ENCODE results near the gene CEP72. TPM values are rescaled to one million over a fixed set of nuclear protein-coding genes. Genes with fewer than 3 reads are reported as not detected.
"Not testable (repeated sequence)": the region's sequence is repeated elsewhere in the genome, so short reads cannot be mapped to it uniquely, and the experiment has no call there.

CEP72 gene
- total RNA-seq, 1 experiment from 2014 or later = 17.3 TPM

- no peak for TF ChIP-seq EZH2phosphoT487 (IDR thresholded peaks at IDR 0.05; ENCODE audit: borderline replicate concordance, low read length)
- no peak for TF ChIP-seq EZH2 (IDR thresholded peaks at IDR 0.05; ENCODE audit: low read length, unreplicated experiment)
- no peak for TF ChIP-seq CTCF (conservative IDR thresholded peaks at IDR 0.05; ENCODE audit: low read depth, low read length)
- POLR2A ChIA-PET (ENCODE audit: unreplicated experiment) = no interaction called here
- intact Hi-C loops (cut with micrococcal nuclease) = no loop called here
- no peak overlapping the region for H3K27ac ChIP-seq (ENCODE audit: low read length)
- no peak for ATAC-seq
- no peak overlapping the region for H3K4me3 ChIP-seq (ENCODE audit: low read length)
- CTCF ChIA-PET = no interaction called here
- no peaks in the 10 kb centered on the region for H3K79me2 ChIP-seq (ENCODE audit: low read length)
- no peak for DNase-seq
- H3K9me2 ChIP-seq (replicated peaks; ENCODE audit: low read length) = no peaks in the 10 kb centered on the region
- no peaks in the 10 kb centered on the region for H4K20me1 ChIP-seq (ENCODE audit: low read length)
- H3K27me3 ChIP-seq (ENCODE audit: low read length) = peaks cover 21% of the 10 kb centered on the region
- H3F3A ChIP-seq (ENCODE audit: low read length, unreplicated experiment) = no peaks in the 10 kb centered on the region
- no peaks in the 10 kb centered on the region for H3K4me1 ChIP-seq (ENCODE audit: insufficient read depth, low read length)
- H3K36me3 ChIP-seq (ENCODE audit: low read depth, low read length) = no peaks in the 10 kb centered on the region
- BruUV-seq (replicated peaks) = no TSS peak
- H3K4me2 ChIP-seq (ENCODE audit: low read length) = no peak overlapping the region
- H3K9me3 ChIP-seq (ENCODE audit: low read length) = no peaks in the 10 kb centered on the region
- H3K9ac ChIP-seq (ENCODE audit: low read length) = no peak overlapping the region
- no peak overlapping the region for H2AFZ ChIP-seq (ENCODE audit: low read length)
Observed at GRCh38 chr5:602466-603035, 9.6 kb upstream of the CEP72 start.

GRCh38 chr5:603081-603998, 8.8 kb upstream of the CEP72 start:
- H3K4me3 ChIP-seq (ENCODE audit: low read length) = no peak overlapping the region
- no peak for DNase-seq
- no peaks in the 10 kb centered on the region for H3K79me2 ChIP-seq (ENCODE audit: low read length)
- H3F3A ChIP-seq (ENCODE audit: low read length, unreplicated experiment) = no peaks in the 10 kb centered on the region
- intact Hi-C loops (cut with micrococcal nuclease) = no loop called here
- H3K9ac ChIP-seq (ENCODE audit: low read length) = no peak overlapping the region
- no peaks in the 10 kb centered on the region for H3K36me3 ChIP-seq (ENCODE audit: low read depth, low read length)
- no peak for TF ChIP-seq EZH2 (IDR thresholded peaks at IDR 0.05; ENCODE audit: low read length, unreplicated experiment)
- no peak for TF ChIP-seq EZH2phosphoT487 (IDR thresholded peaks at IDR 0.05; ENCODE audit: borderline replicate concordance, low read length)
- no peak for TF ChIP-seq CTCF (conservative IDR thresholded peaks at IDR 0.05; ENCODE audit: low read depth, low read length)
- ChIA-PET CTCF (no interaction called here), POLR2A (ENCODE audit: unreplicated experiment) (no interaction called here)
- no peak overlapping the region for H3K4me2 ChIP-seq (ENCODE audit: low read length)
- no peak overlapping the region for H2AFZ ChIP-seq (ENCODE audit: low read length)
- H3K9me3 ChIP-seq (ENCODE audit: low read length) = no peaks in the 10 kb centered on the region
- no peak for ATAC-seq
- peaks cover 13% of the 10 kb centered on the region for H3K27me3 ChIP-seq (ENCODE audit: low read length)
- no peak overlapping the region for H3K27ac ChIP-seq (ENCODE audit: low read length)
- no peaks in the 10 kb centered on the region for H3K4me1 ChIP-seq (ENCODE audit: insufficient read depth, low read length)
- BruUV-seq (replicated peaks) = no TSS peak
- H4K20me1 ChIP-seq (ENCODE audit: low read length) = no peaks in the 10 kb centered on the region
- no peaks in the 10 kb centered on the region for H3K9me2 ChIP-seq (replicated peaks; ENCODE audit: low read length)

- H3K9me2 ChIP-seq (replicated peaks; ENCODE audit: low read length) = no peaks in the 10 kb centered on the region
- no peak overlapping the region for H3K4me3 ChIP-seq (ENCODE audit: low read length)
- no peak overlapping the region for H3K4me2 ChIP-seq (ENCODE audit: low read length)
- no peaks in the 10 kb centered on the region for H4K20me1 ChIP-seq (ENCODE audit: low read length)
- CTCF ChIA-PET = no interaction called here
- H3F3A ChIP-seq (ENCODE audit: low read length, unreplicated experiment) = no peaks in the 10 kb centered on the region
- TF ChIP-seq EZH2phosphoT487 (IDR thresholded peaks at IDR 0.05; ENCODE audit: borderline replicate concordance, low read length) = no peak
- TF ChIP-seq CTCF (conservative IDR thresholded peaks at IDR 0.05; ENCODE audit: low read depth, low read length) = no peak
- no peak for TF ChIP-seq EZH2 (IDR thresholded peaks at IDR 0.05; ENCODE audit: low read length, unreplicated experiment)
- H3K9me3 ChIP-seq (ENCODE audit: low read length) = no peaks in the 10 kb centered on the region
- no peaks in the 10 kb centered on the region for H3K4me1 ChIP-seq (ENCODE audit: insufficient read depth, low read length)
- no TSS peak for BruUV-seq (replicated peaks)
- no peak overlapping the region for H2AFZ ChIP-seq (ENCODE audit: low read length)
- peaks cover 2% of the 10 kb centered on the region; the same call in 1 of the 2 replicates for H3K27me3 ChIP-seq (ENCODE audit: low read length)
- no peak overlapping the region for H3K27ac ChIP-seq (ENCODE audit: low read length)
- no peak for DNase-seq
- intact Hi-C loops (cut with micrococcal nuclease) = no loop called here
- no peaks in the 10 kb centered on the region for H3K79me2 ChIP-seq (ENCODE audit: low read length)
- no peaks in the 10 kb centered on the region for H3K36me3 ChIP-seq (ENCODE audit: low read depth, low read length)
- POLR2A ChIA-PET (ENCODE audit: unreplicated experiment) = no interaction called here
- H3K9ac ChIP-seq (ENCODE audit: low read length) = no peak overlapping the region
- ATAC-seq = no peak
Observed at GRCh38 chr5:604391-604831, 7.7 kb upstream of the CEP72 start.

- H3K4me3 ChIP-seq (ENCODE audit: low read length); H3K9ac ChIP-seq (ENCODE audit: low read length); POLR2A ChIA-PET (ENCODE audit: unreplicated experiment); H3K4me2 ChIP-seq (ENCODE audit: low read length); H2AFZ ChIP-seq (ENCODE audit: low read length); H3K9me2 ChIP-seq (replicated peaks; ENCODE audit: low read length); DNase-seq; H3K79me2 ChIP-seq (ENCODE audit: low read length); H3K27me3 ChIP-seq (ENCODE audit: low read length); H3K4me1 ChIP-seq (ENCODE audit: insufficient read depth, low read length); H3K36me3 ChIP-seq (ENCODE audit: low read depth, low read length); CTCF ChIA-PET; H3K27ac ChIP-seq (ENCODE audit: low read length); H3K9me3 ChIP-seq (ENCODE audit: low read length); ATAC-seq; H3F3A ChIP-seq (ENCODE audit: low read length, unreplicated experiment); intact Hi-C loops (cut with micrococcal nuclease); H4K20me1 ChIP-seq (ENCODE audit: low read length); BruUV-seq (replicated peaks): not testable (repeated sequence)
Observed at GRCh38 chr5:605090-605489, 7.0 kb upstream of the CEP72 start.
